Colon (tissue), 2 donors: ENCODE data around the gene AFTPH.

Source experiments
- FAIRE-seq: peaks from 2 replicates; lab custom pipeline; 2012; peaks lifted over from hg19 to GRCh38; lab: Jason Lieb, UNC
- donor health status: control.
- donor health status: control.

Gene AFTPH

GRCh38 chr2:64593035-64593655 is 69.0 kb downstream of the AFTPH start:
- no peak for FAIRE-seq

- FAIRE-seq: no peak
Observed at GRCh38 chr2:64594226-64594989, 70.3 kb downstream of the AFTPH start.

GRCh38 chr2:64595397-64596176 is 71.5 kb downstream of the AFTPH start:
- no peak for FAIRE-seq

- no peak for FAIRE-seq
Observed at GRCh38 chr2:64598226-64598625, 74.1 kb downstream of the AFTPH start.

GRCh38 chr2:64599469-64599868 is 75.3 kb downstream of the AFTPH start:
- no peak for FAIRE-seq

GRCh38 chr2:64601034-64601754 is 77.1 kb downstream of the AFTPH start:
- no peak for FAIRE-seq

- FAIRE-seq: no peak
Observed at GRCh38 chr2:64601785-64602391, 77.8 kb downstream of the AFTPH start.

GRCh38 chr2:64602436-64602835 is 78.3 kb downstream of the AFTPH start:
- FAIRE-seq: no peak

GRCh38 chr2:64604155-64604554 is 80.0 kb downstream of the AFTPH start:
- no peak for FAIRE-seq

GRCh38 chr2:64605026-64605471 is 80.9 kb downstream of the AFTPH start:
- FAIRE-seq: no peak

- no peak for FAIRE-seq
Observed at GRCh38 chr2:64605991-64606478, 81.9 kb downstream of the AFTPH start.

GRCh38 chr2:64606479-64607363 is 82.6 kb downstream of the AFTPH start:
- FAIRE-seq: no peak

- no peak for FAIRE-seq
Observed at GRCh38 chr2:64607381-64608304, 83.5 kb downstream of the AFTPH start.

GRCh38 chr2:64608867-64609226 is 84.7 kb downstream of the AFTPH start:
- no peak for FAIRE-seq

- FAIRE-seq: no peak
Observed at GRCh38 chr2:64609227-64609941, 85.3 kb downstream of the AFTPH start.

GRCh38 chr2:64609942-64610281 is 85.8 kb downstream of the AFTPH start:
- no peak for FAIRE-seq

GRCh38 chr2:64610316-64610855 is 86.3 kb downstream of the AFTPH start:
- FAIRE-seq: no peak

- FAIRE-seq: no peak
Observed at GRCh38 chr2:64612575-64613195, 88.6 kb downstream of the AFTPH start.
